Activated T-helper 17 cell treated with anti-CD3 and anti-CD28 coated beads, Interleukin-2, amount 50 U/mL, for 72 hours (primary cell): ENCODE measurements around the gene GRID1. TPM values are rescaled to one million over a fixed set of nuclear protein-coding genes. Genes with fewer than 3 reads are reported as not detected.

Source experiments
- ATAC-seq: fragments of 150-1000 bp; cut with Tn5 transposase; replicated peaks from 2 replicates; pipeline ENCODE4 v1.10.0; 2021; ENCODE audit warnings: mild to moderate bottlenecking, moderate library complexity
- H3K27ac Mint-ChIP-seq: one replicate; pipeline ENCODE4 v1.8.0; 2022; ENCODE audit warnings: mixed read lengths
- H3K27me3 Mint-ChIP-seq: one replicate; pipeline ENCODE4 v1.8.0; 2022; ENCODE audit warnings: mixed read lengths
- H3K36me3 Mint-ChIP-seq: one replicate; pipeline ENCODE4 v1.8.0; 2022; ENCODE audit warnings: low read depth, mild to moderate bottlenecking, mixed read lengths
- H3K4me1 Mint-ChIP-seq: one replicate; pipeline ENCODE4 v1.8.0; 2022; ENCODE audit warnings: mixed read lengths
- H3K4me3 Mint-ChIP-seq: one replicate; pipeline ENCODE4 v1.8.0; 2022; ENCODE audit warnings: mild to moderate bottlenecking, mixed read lengths
- H3K9me3 Mint-ChIP-seq: one replicate; pipeline ENCODE4 v1.8.0; 2022; ENCODE audit warnings: mixed read lengths
- total RNA-seq, 2 donors: library from RNA; stranded (reverse); gene quantifications; one replicate each; pipeline ENCODE4 v1.2.3, GENCODE V29; 2022

The GRID1 gene
- total RNA-seq, 2 donors from 2014 or later = not detected

DNA sequence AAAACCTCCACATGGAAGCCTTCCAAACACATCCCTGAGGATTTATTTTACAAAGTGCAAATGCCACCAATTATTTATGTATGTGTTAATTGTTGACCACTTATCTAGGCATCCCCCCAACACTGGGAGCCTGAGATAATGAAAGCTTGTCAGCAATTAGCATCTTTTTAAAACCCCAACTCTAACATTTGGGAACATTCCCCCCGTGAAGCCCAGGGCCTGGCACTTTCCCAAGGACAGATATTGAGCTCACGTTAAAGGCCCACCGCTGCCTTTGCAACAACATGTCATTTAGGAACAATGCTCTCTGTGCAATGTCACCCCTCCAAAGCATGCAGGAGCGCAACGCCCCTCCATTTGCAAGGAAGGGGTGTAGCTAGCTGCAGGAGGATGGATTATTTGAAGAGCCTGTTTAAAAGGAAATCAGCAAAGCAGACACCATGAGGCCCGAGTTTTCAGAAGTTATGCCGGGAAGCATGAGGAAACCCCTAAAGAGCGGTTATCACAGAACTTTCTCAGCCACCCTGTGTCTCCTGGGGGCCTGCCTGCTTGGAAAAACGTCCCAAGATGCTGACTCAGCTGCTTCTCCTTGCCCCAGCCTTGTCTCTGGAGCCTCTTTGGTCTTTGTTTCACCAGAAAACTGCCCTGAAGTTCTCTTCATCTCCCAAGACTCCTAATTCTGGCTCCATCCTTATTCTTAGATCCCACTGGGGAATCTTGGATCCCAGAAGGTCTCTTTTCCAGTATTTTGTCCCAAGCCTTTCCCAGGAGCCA lies 444.1 kb downstream of the GRID1 start:
- Mint-ChIP-seq H3K9me3 (no peaks in the 10 kb centered on the region), H3K27ac (no peak overlapping the region), H3K27me3 (peaks cover 7% of the 10 kb centered on the region), H3K36me3 (no peaks in the 10 kb centered on the region), H3K4me3 (no peak overlapping the region), H3K4me1 (no peaks in the 10 kb centered on the region)
- no peak for ATAC-seq

DNA sequence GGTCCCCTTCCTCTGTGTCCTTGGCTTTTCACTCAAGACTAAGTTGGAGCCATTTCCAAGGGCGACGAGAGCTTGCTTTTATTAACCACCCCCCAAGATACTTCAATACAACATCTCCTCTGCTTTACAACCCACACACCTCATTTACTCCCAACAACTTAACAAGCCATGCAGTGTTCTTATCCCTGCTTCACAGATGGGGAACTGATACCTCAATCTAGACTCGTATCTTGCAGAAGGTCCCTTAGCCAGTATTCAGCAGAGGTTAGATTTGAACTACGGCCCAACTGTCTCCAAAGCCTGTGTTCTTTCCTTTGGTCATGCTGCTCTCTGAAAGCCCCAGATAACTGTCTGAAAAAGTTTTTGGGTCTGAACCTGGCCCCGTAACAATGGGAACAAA lies 444.8 kb downstream of the GRID1 start:
- Mint-ChIP-seq H3K36me3 (no peaks in the 10 kb centered on the region), H3K4me1 (no peaks in the 10 kb centered on the region), H3K27me3 (peaks cover 7% of the 10 kb centered on the region), H3K4me3 (no peak overlapping the region), H3K27ac (no peak overlapping the region), H3K9me3 (no peaks in the 10 kb centered on the region)
- ATAC-seq = no peak

DNA sequence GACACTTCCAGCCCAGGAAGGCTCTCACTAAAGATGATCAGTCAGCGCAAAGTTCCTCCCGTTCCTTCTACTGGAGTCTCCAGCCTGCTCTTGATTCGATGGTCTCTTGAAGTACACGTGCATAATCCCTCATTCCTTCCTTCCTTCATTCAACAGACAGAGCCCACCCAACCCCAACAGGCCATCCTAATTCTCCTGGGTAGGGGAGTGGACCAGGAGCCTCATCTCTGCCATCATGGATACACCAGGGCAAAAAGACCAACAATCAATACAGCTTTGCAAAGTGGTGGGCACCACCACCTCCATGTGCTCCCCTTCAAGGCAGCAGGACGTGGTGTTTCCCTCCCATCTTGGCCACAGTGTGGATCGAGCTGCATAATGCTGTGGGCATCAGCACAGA lies 446.3 kb downstream of the GRID1 start:
- Mint-ChIP-seq H3K4me1 (no peaks in the 10 kb centered on the region), H3K9me3 (no peaks in the 10 kb centered on the region), H3K27ac (no peak overlapping the region), H3K4me3 (no peak overlapping the region), H3K36me3 (no peaks in the 10 kb centered on the region), H3K27me3 (peaks cover 7% of the 10 kb centered on the region)
- ATAC-seq = no peak

DNA sequence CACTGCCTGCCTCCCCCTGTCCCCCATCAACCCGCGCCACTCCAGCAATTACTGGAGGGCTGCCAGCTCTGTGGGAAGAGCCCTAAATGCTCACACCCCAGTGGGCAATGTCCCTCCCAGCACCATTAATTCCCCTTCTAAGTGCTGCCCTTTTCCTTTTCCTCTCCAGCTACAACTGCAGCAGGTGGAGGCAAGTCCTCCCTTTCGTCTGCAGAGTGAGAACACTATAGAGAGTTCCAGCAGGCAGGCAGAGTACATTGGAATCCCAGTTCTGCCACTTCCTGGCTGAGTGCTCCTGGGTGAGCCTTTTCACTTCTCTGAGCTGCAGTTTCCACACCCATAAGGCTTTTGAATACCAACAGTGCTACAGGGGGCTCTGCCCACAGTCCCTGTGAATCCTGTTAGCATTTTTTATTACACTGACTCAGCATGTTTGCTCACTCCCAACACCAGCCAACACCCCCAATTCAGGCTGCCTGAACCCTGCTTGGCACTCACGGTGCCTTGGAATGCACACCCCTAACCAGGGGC lies 447.0 kb downstream of the GRID1 start:
- no peak for ATAC-seq
- no peak overlapping the region for H3K27ac Mint-ChIP-seq
- H3K9me3 Mint-ChIP-seq = no peaks in the 10 kb centered on the region
- peaks cover 7% of the 10 kb centered on the region for H3K27me3 Mint-ChIP-seq
- no peaks in the 10 kb centered on the region for H3K4me1 Mint-ChIP-seq
- no peak overlapping the region for H3K4me3 Mint-ChIP-seq
- H3K36me3 Mint-ChIP-seq = no peaks in the 10 kb centered on the region

DNA sequence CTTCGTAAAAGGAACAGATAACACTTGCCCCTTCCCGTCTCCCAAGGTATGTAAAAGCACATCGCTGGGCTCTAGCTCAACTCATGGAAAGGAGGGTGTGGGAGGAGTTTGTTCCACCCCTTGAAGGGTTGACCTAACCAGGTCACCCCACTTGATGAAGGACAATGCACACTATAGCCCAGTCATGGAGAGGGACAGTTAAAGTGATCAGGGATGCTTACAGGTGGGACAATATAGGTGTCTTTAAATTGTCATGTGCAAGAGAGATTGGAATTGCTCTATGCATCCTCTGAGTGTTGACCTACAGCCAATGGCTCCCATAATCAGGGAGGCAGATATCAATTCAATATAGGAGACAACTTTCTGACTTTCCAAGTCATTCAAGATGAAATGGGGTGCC lies 448.2 kb downstream of the GRID1 start:
- peaks cover 7% of the 10 kb centered on the region for H3K27me3 Mint-ChIP-seq
- H3K4me1 Mint-ChIP-seq = no peaks in the 10 kb centered on the region
- no peak overlapping the region for H3K27ac Mint-ChIP-seq
- no peak overlapping the region for H3K4me3 Mint-ChIP-seq
- H3K9me3 Mint-ChIP-seq = no peaks in the 10 kb centered on the region
- ATAC-seq = no peak
- H3K36me3 Mint-ChIP-seq = no peaks in the 10 kb centered on the region

DNA sequence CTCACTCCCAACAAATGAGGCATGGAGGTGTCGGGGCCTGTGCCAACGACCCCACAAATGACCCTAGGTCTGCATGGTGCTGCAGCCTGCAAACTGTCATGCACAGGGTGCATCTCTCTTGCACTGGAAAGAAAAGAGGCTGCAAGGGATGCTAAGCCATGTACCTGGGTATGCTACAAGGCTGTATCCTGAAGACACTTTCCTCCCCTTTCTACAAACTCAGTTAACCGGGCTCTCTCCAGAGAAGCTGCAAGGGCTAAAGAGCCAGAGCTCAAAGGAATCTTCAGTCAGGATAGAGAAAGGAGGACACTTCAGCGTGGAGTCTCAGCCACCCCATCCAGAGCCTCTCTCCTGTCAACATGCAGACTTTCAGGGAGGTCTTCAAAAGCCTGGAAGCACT lies 449.0 kb downstream of the GRID1 start:
- H3K27me3 Mint-ChIP-seq = peaks cover 7% of the 10 kb centered on the region
- H3K4me3 Mint-ChIP-seq = no peak overlapping the region
- H3K36me3 Mint-ChIP-seq = no peaks in the 10 kb centered on the region
- H3K9me3 Mint-ChIP-seq = no peaks in the 10 kb centered on the region
- ATAC-seq = no peak
- H3K4me1 Mint-ChIP-seq = no peaks in the 10 kb centered on the region
- H3K27ac Mint-ChIP-seq = no peak overlapping the region

DNA sequence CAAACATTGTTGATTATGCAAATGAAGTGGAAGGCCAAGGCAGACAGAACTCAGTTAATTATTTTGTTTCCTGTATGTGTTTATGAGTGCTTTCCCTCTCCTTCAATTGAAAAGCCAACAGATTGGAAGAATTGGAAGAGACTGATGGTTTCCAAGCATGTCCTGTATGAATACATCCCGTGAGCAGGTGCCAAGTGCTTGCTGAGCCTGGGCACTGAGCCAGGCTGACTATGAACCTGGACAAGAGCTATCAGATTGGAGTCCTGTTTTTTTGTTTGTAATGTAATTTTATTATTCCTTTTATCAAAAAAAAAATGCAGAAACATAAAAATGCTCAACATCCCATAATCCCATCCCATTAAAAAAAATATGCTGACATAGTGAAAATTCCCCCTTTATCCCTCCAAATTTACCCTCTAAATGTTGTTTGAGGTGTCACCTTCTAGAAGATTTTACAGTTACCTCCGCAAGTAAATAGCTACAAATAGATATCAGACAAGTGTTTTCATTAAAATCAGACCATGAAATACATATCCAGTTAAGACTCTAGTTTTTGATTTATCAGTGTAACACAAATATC lies 449.5 kb downstream of the GRID1 start:
- ATAC-seq = no peak
- H3K9me3 Mint-ChIP-seq = no peaks in the 10 kb centered on the region
- H3K27me3 Mint-ChIP-seq = peaks cover 7% of the 10 kb centered on the region
- no peaks in the 10 kb centered on the region for H3K36me3 Mint-ChIP-seq
- no peaks in the 10 kb centered on the region for H3K4me1 Mint-ChIP-seq
- no peak overlapping the region for H3K27ac Mint-ChIP-seq
- H3K4me3 Mint-ChIP-seq = no peak overlapping the region

DNA sequence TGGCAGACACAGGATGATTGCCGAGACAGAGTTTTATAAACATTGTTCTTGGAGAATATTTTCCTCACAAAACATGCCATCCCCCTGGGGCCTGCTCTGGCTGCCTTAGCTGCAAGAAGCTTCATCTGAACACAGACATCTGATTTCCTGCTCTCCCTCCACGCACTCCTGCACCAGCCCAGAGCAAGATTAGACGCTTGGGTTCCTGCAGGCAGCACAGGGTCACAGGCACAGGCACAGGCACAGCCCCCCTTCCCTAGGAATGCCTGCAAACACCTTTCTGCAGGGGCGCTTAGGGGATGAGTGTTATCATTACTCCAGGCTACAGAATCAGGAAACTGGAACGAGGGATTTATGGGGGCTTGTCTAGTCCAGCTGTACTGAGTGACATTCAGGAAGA lies 450.3 kb downstream of the GRID1 start:
- Mint-ChIP-seq H3K27me3 (peaks cover 7% of the 10 kb centered on the region), H3K36me3 (no peaks in the 10 kb centered on the region), H3K27ac (no peak overlapping the region), H3K4me3 (no peak overlapping the region), H3K4me1 (no peaks in the 10 kb centered on the region), H3K9me3 (no peaks in the 10 kb centered on the region)
- ATAC-seq = no peak

DNA sequence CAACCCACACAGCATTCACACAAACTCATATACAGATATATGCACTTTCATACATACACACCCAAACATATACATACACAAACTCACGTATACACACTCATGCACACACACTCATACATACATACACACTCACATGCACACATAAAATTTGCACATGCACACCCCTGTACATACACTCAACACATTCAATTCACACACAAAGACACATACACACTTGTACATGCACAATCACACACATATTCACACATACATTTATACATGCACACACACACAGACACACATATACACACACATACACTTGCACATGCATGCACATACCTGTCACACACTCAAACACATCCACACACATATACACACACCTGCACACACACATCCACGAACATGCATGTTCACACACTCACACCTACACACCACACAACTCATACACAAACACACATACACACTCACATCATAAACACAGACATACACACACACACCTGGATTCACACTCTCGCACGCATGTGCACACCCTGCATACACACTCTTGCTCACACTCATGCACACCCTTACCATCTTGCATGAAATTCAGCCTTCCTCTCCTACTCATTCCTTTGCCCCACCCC lies 451.2 kb downstream of the GRID1 start:
- no peaks in the 10 kb centered on the region for H3K4me1 Mint-ChIP-seq
- H3K9me3 Mint-ChIP-seq = no peaks in the 10 kb centered on the region
- no peak overlapping the region for H3K27ac Mint-ChIP-seq
- no peak overlapping the region for H3K4me3 Mint-ChIP-seq
- no peak for ATAC-seq
- peaks cover 5% of the 10 kb centered on the region for H3K27me3 Mint-ChIP-seq
- H3K36me3 Mint-ChIP-seq = no peaks in the 10 kb centered on the region

DNA sequence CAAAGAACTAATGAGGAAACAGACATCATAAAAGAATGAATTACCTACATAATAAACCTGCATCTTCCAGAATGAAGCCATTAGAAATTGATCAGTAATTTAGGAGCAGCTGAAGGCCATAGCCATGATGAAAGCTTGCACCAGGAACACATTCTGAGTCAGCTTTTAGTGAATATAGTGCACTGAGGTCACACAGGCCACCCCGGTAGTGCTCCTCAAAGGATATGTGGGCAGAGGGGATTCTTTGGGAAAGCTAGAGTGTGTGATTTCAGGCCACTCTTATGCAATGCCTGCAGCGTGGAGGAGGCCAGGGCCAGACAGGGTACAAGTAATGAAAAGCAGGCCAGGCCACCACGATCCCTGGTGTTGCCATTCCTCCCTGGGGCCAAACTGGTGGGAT lies 451.9 kb downstream of the GRID1 start:
- ATAC-seq = no peak
- Mint-ChIP-seq H3K4me1 (no peaks in the 10 kb centered on the region), H3K9me3 (no peaks in the 10 kb centered on the region), H3K27ac (no peak overlapping the region), H3K4me3 (no peak overlapping the region), H3K36me3 (no peaks in the 10 kb centered on the region), H3K27me3 (peaks cover 4% of the 10 kb centered on the region)

DNA sequence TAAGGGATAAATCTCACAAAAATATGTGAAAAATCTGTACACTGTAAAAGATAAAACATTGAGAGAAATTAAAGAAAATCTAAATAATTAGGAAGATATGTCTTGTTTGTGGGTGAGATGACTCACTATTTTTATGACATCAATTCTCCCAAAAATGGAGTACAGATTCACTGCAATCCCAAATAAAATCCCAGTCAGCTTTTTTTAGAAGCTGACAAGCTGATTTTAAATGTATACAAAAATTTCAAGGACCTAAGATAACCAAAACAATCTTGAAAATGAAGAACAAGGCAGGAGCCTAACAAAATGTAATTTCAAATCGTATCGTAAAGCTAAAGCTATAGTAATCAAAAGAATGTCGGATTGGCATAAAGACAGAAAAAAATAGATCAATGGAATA lies 458.1 kb downstream of the GRID1 start:
- Mint-ChIP-seq H3K36me3 (no peaks in the 10 kb centered on the region), H3K9me3 (no peaks in the 10 kb centered on the region), H3K27me3 (no peaks in the 10 kb centered on the region), H3K4me3 (no peak overlapping the region), H3K4me1 (no peaks in the 10 kb centered on the region), H3K27ac (no peak overlapping the region)
- no peak for ATAC-seq

DNA sequence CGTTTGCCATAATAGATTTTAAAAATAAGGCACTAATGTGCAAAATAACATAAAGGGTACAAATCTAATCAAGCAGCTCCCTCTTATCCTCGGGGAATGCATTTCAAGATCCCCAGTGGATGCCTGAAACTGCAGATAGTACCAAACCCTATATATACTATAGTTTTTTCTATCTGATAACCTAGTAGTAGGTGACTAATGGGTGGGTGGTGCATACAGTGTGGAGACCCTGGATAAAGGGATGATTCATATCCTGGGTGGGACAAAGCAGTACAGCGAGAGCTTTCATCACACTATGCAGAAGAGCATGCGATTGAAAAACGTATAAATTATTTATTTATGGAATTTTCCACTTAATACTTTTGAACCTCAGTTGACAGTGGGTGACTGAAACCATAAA lies 464.5 kb downstream of the GRID1 start:
- Mint-ChIP-seq H3K27me3 (peaks cover 5% of the 10 kb centered on the region), H3K9me3 (no peaks in the 10 kb centered on the region), H3K27ac (no peak overlapping the region), H3K4me1 (no peaks in the 10 kb centered on the region), H3K36me3 (no peaks in the 10 kb centered on the region), H3K4me3 (no peak overlapping the region)
- no peak for ATAC-seq

DNA sequence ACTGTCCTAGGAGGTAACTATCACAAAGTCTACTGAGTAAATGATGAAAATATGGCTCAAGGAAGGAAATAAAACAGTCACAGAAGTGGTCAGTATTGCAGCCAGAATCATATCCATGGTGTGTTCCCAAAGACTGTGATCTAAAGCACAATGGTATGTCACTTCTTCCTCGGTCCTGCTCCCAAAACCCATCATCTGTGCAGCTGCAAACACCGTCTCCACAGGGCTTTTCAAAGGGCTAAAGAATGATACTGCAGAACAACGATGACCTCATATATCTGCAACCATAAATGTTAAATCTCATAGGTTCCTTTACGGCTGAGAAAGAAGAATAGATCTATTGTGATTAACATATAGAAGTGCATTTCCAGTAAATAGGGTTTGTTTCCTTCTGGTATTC lies 465.0 kb downstream of the GRID1 start:
- Mint-ChIP-seq H3K4me1 (no peaks in the 10 kb centered on the region), H3K4me3 (no peak overlapping the region), H3K27me3 (peaks cover 5% of the 10 kb centered on the region), H3K9me3 (no peaks in the 10 kb centered on the region), H3K27ac (no peak overlapping the region), H3K36me3 (no peaks in the 10 kb centered on the region)
- no peak for ATAC-seq

DNA sequence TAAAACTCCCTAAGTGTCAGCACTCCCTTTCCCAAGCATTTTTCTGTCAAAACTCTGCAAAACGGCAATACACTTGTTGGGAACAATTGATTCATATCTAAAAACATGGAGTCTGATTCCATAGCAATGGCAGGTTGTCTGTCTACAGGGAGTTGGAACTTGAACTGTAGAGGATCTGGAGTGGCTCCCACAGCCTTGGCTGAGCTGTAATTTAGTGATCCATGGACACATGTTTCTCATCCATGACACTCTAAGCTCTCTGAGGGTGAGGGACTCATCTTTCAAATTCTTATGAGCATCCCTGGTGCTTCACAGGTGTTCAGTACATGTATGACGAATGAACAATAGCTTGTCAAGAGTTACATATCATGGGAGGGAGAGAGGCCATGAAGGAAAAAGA lies 466.1 kb downstream of the GRID1 start:
- ATAC-seq = no peak
- H3K27ac Mint-ChIP-seq = no peak overlapping the region
- no peak overlapping the region for H3K4me3 Mint-ChIP-seq
- H3K36me3 Mint-ChIP-seq = no peaks in the 10 kb centered on the region
- H3K27me3 Mint-ChIP-seq = peaks cover 5% of the 10 kb centered on the region
- no peaks in the 10 kb centered on the region for H3K9me3 Mint-ChIP-seq
- no peaks in the 10 kb centered on the region for H3K4me1 Mint-ChIP-seq

DNA sequence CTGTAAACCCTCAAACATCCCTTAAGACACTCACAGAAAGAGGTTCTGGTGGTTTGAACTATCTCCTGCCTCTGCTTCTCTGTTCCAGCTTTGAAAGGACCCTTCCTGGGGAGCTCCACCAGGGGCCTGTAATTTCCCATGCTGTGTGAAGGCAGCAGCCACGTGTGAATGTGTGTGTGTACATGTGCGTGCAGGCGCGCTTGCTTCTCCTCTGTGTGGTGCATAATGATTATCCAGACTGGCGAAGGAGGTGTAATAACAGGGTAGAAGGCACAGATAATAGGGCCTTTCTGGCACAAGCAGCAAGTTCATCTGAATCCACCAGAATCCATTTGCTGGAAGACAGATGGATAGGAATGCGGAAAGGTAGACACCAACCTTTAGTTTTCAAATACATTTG lies 466.5 kb downstream of the GRID1 start:
- H3K9me3 Mint-ChIP-seq = no peaks in the 10 kb centered on the region
- ATAC-seq = no peak
- H3K4me3 Mint-ChIP-seq = no peak overlapping the region
- no peak overlapping the region for H3K27ac Mint-ChIP-seq
- peaks cover 5% of the 10 kb centered on the region for H3K27me3 Mint-ChIP-seq
- H3K4me1 Mint-ChIP-seq = no peaks in the 10 kb centered on the region
- H3K36me3 Mint-ChIP-seq = no peaks in the 10 kb centered on the region
